Skeletal muscle satellite cell (primary cell): ENCODE measurements around the gene GPR17.

Source experiments
- H3K27me3 ChIP-seq: 2 replicates; pipeline ENCODE4 v1.7.0; 2013; ENCODE audit warnings: low read length; ENCODE audit not compliant: control insufficient read depth, insufficient read depth
- H3K36me3 ChIP-seq: 2 replicates; pipeline ENCODE4 v1.7.0; 2013; ENCODE audit warnings: mild to moderate bottlenecking, control low read depth, low read length; ENCODE audit not compliant: insufficient read depth
- H3K4me1 ChIP-seq: 2 replicates; pipeline ENCODE4 v1.7.0; 2013; ENCODE audit warnings: low read length; ENCODE audit not compliant: control insufficient read depth, insufficient read depth
- H3K4me2 ChIP-seq: 2 replicates; pipeline ENCODE4 v1.7.0; 2013; ENCODE audit warnings: mild to moderate bottlenecking, low read length
- H3K4me3 ChIP-seq: 2 replicates; pipeline ENCODE4 v1.7.0; 2013; ENCODE audit warnings: low read length
- H3K9ac ChIP-seq: 2 replicates; pipeline ENCODE4 v1.7.0; 2013; ENCODE audit warnings: mild to moderate bottlenecking, low read depth, low read length, moderate library complexity
- H3K9me3 ChIP-seq: replicated peaks from 2 replicates; pipeline ENCODE4 v1.7.0; 2013; ENCODE audit warnings: mild to moderate bottlenecking, control low read depth, low read length

GPR17 gene

DNA sequence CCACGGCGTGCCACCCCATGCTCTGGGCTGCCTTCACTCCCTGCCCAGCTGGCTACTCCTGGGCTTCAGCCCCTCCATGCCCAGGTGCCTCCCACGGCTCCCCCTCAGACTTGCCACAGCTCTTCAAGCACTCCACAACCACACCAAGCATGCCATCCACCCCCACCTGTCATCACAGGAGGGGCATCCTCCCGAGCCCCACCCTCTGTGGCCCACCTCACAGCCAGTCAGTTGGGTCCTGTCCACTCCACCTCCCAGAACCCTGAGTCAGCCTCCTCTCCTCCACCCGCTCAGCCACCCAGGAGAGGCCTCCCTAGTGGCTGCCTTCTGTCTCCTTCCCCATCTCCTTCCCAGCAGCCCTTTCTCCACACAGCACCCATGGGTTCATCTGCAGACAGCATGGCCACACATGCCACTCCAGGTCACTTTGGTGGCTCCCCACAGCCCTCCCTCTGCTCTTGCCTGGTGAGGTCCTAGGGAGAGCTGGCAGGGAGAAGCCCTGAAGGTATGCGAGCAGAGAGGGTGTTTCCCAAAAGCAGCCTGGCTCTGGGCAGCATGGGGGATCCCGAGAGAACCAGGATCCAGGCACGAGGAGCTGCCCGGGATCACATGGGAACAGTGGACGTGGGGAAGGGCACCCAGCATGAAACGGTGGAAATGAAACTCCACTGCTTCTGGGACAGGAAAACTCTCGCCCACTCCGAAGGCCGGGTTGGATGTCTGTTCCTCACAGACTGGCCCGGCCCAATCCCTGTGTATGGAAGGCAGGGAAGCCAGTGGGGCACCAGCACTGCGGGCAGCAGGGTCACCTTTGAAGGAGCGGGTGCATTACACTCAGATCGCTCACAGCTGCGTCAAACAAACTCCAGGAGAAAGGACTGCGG lies 26.6 kb downstream of the GPR17 start:
- no peak overlapping the region for H3K9ac ChIP-seq
- H3K4me3 ChIP-seq: no peak overlapping the region
- H3K4me2 ChIP-seq: no peak overlapping the region
- H3K9me3 ChIP-seq: no peaks in the 10 kb centered on the region
- peaks cover 18% of the 10 kb centered on the region for H3K27me3 ChIP-seq
- H3K36me3 ChIP-seq: no peaks in the 10 kb centered on the region
- H3K4me1 ChIP-seq: peaks cover 24% of the 10 kb centered on the region

DNA sequence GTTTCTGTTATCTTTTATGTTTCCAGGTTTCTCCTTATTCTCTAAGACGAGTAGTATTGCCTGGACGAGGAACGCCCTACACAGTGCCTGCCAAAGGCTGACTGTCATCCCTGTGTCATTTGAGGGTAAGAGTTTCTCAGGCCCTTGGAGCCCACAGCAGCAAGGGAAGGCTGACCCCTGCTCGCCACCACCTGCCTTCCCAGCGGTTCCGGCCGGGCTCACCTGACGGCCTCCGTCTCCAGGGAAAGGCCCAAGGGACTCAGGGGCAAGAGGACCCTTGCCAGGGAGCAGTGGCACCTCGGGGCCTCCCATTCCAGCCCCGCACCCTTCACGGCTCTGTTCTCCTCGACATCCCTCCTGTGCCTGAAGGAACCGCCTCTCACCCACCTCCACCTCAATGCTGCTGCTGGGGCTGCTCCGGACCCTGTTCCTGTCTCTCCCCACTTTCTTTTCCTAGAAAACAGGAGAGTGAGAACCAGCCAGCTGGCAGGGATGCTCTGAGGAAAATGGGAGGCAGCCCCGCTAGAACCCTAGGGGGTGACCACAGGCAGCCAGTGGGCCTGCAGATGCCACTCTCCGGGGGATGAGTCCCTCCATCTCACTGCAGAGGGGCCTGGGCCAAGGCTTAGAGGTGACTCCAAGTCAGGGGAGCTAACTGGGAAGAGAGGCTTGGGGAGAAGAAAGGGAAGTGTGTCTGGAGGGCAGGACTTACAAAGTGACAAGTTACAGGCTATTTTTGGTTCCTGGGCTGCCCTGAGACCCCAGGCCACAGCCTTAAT lies 27.5 kb downstream of the GPR17 start:
- Histone ChIP-seq H3K4me2 (peak overlapping the region; percentile 92), H3K9ac (peak overlapping the region; percentile 74), H3K4me1 (peaks cover 24% of the 10 kb centered on the region), H3K4me3 (peak overlapping the region; percentile 77), H3K36me3 (no peaks in the 10 kb centered on the region), H3K27me3 (peaks cover 26% of the 10 kb centered on the region), H3K9me3 (no peaks in the 10 kb centered on the region)

DNA sequence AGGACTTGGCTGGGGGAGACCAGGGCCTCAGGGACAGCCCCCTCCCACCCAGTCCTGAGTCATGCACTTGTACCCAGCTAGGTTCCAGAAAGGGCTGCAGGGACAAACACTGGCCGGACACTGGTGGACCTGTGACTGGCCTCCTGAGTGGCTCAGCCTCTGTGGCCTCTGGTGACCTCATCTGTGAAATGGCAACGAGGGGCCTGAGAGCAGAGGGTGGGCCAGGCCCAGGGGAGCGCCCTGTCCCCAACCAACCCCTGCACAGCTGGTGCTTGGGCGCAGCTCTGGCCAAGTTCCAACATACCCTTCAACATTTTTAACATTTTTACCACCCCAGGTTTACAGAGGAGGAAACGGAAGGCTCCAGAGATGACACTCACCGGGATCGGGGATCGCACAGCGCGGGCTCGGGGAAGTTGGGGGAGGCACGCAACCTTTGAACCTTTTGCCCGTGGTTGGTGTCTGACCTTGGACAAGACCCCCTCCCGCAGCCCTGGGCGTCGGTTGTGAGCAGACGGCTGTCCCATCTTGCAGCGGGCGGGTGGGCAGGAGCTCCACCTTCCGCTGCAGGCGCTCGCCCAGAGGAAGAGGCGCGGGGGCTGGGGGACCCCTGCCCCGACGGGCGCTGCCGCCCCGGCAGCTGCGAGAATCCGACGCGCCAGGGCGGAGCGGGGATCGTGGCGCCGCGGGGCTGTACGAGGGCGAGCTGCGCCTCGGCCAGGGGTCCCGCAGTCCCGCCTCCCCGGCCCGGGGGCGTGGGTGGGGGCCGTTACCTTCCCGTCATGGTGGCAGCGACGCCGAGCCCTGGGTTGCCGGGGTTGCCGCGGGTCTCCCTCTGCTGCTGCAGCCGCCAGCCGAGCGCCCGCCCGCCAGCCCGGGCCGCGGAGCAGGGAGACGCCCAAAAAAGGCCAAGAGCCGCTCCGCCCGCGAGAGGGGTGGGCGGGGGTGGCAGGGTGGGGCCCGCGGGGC lies 28.6 kb downstream of the GPR17 start:
- peaks cover 26% of the 10 kb centered on the region for H3K27me3 ChIP-seq

DNA sequence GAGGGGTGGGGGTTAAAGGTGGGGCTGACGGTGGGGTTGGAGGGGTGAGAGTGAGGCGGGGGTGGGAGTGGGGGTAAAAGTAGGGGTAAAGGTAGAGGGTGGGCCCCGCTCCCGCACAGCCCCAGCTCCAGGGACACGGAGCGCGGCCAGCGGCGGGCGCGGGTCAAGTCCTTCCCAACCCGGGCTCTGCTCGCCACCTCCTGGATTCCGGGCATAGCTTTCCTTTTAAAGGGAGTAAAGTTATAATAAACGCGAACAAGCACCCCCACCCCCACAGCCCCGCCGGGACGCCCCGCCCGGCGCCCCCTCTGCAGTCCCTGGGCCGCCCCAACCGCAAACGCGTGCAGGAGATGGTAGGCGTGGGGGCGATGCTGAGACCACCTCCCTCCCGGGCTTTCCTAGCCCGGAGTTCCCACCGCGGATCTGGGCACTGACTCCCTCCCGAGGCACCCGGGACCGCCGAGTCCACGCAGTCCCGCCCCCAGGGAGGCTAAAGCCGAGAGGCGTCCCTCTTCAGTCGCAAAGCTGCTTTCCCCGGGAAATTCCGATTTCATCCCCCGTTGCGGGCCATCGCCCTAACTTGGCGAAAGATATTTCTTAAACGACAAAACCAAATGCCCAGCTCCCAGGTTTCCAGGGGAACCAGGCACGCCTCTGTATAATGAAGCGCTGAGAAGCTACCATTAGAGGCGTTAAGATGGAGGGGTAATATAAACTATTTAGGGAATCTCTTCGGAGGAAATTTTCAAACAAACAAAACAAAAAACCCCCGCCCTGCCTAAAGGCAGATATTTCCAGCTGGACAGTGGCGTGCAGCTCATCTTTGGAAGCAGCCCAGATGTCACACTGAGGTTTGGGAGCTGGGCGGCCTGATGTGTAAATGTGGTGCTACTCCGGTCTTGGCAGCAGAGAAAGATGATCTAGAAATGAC lies 29.6 kb downstream of the GPR17 start, which contains the start of gene LIMS2:
Gene LIMS2 (minus strand): TSS at position 200 of the 931 bp plus-strand sequence. CDS start 506 bp downstream, outside the sequence.
- Histone ChIP-seq H3K9ac (peak within 1 kb of the TSS; percentile 74), H3K9me3 (no peaks in the 10 kb centered on the region), H3K27me3 (peaks cover 26% of the 10 kb centered on the region), H3K4me3 (peak within 1 kb of the TSS; percentile 78), H3K4me2 (peak within 1 kb of the TSS; percentile 98), H3K4me1 (peaks cover 22% of the 10 kb centered on the region), H3K36me3 (no peaks in the 10 kb centered on the region)

More for the DNA sequence above, 28.6 kb downstream of the GPR17 start:
- Histone ChIP-seq H3K9me3 (no peaks in the 10 kb centered on the region), H3K4me2 (peak overlapping the region; percentile 92), H3K9ac (peak overlapping the region; percentile 74), H3K4me1 (peaks cover 24% of the 10 kb centered on the region), H3K36me3 (no peaks in the 10 kb centered on the region), H3K4me3 (peak overlapping the region; percentile 77)

DNA sequence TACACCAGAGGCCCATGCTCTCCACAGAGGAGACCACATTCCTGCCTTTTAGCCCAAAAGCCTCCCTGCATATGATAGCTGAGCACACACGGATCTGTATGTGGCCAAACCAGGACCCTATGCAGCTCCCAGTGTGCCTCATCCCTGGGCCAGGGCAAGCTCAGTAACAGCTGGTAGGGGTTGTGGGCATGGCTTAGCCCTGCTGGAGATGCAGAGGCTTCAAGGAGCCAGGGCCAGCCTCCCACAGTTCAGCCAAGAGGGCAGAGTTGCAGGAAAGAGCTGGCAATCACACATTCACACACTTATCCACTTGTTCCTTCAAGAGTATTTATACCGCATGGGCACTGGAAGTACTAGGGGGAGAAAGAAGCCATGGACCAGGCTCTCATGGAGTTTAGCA lies 31.0 kb downstream of the GPR17 start:
- Histone ChIP-seq H3K4me3 (no peak overlapping the region), H3K36me3 (no peaks in the 10 kb centered on the region), H3K9ac (no peak overlapping the region), H3K9me3 (no peaks in the 10 kb centered on the region), H3K4me2 (no peak overlapping the region), H3K27me3 (peaks cover 26% of the 10 kb centered on the region), H3K4me1 (peaks cover 29% of the 10 kb centered on the region)

DNA sequence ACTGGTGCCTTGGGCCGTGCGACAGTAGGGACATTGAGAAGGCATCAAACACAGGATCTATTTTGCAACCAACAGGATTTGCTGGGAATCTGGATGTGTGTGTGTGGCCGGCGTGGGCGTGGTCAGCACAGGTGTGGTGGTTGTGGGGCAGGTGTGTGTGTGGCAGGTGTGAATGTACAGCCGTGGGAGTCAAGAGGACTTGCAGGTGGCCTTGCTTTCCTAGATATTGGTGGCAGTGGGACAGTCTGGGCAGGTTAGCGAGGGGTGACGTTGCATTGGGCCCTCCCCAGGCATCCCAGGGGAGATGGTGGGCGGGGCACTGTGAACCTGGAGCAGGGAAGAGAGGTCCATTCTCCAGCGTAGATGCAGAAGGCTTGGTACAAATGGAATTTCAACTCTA lies 32.6 kb downstream of the GPR17 start:
- peaks cover 26% of the 10 kb centered on the region for H3K27me3 ChIP-seq

DNA sequence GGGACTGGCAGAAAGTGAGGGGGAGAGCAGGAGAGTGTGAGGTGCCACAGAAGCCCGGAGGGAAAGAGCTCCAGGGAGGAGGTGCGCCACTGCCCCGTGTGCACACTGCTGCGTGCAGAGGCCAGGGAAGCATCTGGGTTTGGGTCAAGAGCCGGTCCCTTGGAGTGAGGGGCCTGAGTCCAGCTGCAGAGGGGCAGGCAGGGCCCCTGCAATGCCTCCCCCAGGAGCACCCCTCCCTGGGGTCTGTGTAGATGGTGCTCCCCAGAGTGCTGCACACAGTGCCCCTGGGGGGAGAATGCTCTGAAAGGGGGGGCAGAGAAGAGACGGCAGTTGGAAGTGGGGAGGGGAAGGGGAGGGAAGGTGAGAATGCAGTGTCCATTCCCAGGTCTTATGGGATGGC lies 33.0 kb downstream of the GPR17 start:
- Histone ChIP-seq H3K36me3 (no peaks in the 10 kb centered on the region), H3K4me1 (peaks cover 28% of the 10 kb centered on the region), H3K9ac (no peak overlapping the region), H3K4me2 (no peak overlapping the region), H3K9me3 (no peaks in the 10 kb centered on the region), H3K27me3 (peaks cover 26% of the 10 kb centered on the region), H3K4me3 (no peak overlapping the region)

More for the DNA sequence above, 32.6 kb downstream of the GPR17 start:
- peaks cover 28% of the 10 kb centered on the region for H3K4me1 ChIP-seq
- H3K4me2 ChIP-seq: no peak overlapping the region
- no peak overlapping the region for H3K4me3 ChIP-seq
- no peaks in the 10 kb centered on the region for H3K9me3 ChIP-seq
- no peaks in the 10 kb centered on the region for H3K36me3 ChIP-seq
- no peak overlapping the region for H3K9ac ChIP-seq

DNA sequence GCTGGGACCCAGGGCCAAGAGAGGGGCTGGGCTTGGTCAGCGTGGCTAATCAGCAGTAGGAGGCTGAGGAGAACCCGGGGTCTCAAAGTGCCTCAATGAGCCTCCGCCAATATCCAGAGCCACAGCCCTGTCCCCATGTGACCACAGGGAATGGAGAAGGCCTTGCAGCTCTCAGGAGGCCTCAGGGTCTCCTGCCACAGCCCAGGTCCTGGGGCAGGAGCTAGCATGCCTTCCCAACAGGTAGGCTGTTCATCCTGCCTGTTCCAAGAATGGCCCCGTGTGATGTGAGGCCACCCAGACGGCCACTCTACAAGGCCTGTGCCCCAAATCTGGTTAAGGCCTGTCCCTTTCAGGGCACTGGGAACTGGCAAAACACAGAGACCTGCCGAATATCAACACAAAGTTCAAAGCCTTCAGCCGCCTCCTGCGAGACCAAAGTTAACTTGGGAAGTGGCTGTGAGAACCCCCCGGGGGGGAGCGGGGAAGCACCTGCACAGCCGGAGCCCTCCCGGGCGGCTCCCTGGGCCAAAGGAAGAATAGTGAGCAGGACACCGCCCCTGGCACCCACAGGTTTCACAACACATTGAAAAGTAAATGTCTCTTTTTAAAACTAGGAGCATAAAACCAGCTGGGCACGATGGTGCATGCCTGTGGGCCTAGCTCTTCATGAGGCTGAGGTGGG lies 33.9 kb downstream of the GPR17 start:
- no peaks in the 10 kb centered on the region for H3K9me3 ChIP-seq
- H3K4me2 ChIP-seq: no peak overlapping the region
- H3K4me3 ChIP-seq: no peak overlapping the region
- no peak overlapping the region for H3K9ac ChIP-seq
- H3K36me3 ChIP-seq: no peaks in the 10 kb centered on the region
- peaks cover 26% of the 10 kb centered on the region for H3K27me3 ChIP-seq
- H3K4me1 ChIP-seq: peaks cover 22% of the 10 kb centered on the region

DNA sequence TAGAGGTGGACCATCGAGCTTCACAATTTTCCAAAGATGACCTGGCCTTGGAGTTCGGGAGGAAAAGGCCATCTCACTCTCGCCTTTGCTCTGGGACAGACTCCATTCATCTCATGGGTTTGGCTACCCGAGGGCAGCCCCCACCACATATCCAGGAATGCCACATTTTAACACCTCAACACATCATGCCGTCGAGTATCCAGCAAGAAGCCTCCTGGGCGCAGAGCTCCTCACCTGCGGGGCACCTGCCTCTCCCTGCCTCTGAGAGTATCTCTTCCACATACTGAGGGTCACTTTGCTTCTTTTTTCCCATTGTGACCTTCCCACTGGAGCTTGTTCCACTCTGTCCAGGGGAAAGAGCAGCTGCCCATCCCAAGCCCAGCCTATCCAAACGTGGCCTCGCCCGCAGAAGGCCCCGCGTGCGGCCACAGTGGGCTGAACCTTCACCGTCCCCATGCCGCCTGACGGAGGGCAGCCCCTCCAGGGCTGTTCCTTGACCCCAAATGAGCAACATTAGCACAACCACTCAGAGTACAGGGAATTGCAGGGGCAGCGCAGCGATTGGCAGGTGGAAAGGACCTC lies 34.8 kb downstream of the GPR17 start:
- H3K4me2 ChIP-seq: peak overlapping the region; percentile 78
- no peaks in the 10 kb centered on the region for H3K36me3 ChIP-seq
- no peak overlapping the region for H3K9ac ChIP-seq
- H3K9me3 ChIP-seq: no peaks in the 10 kb centered on the region
- H3K27me3 ChIP-seq: peaks cover 24% of the 10 kb centered on the region
- no peak overlapping the region for H3K4me3 ChIP-seq
- H3K4me1 ChIP-seq: peaks cover 19% of the 10 kb centered on the region
